OCI-LY7 (cell line): ENCODE measurements around the gene KLK11. TPM values are rescaled to one million over a fixed set of nuclear protein-coding genes. Genes with fewer than 3 reads are reported as not detected.

ENCODE experiments used
- BruUV-seq: library from RNA; stranded (reverse); fragments of 400-500 nt; replicated peaks from 2 replicates; lab custom pipeline; 2021; lab: Mats Ljungman, UMichigan
- CTCF ChIA-PET: fragments of 300-600 bp; sonication (Branson Sonifier 250); formaldehyde crosslinking; loops from one replicate; lab custom pipeline; 2022; ENCODE audit warnings: antibody characterized with exemption; ENCODE audit not compliant: unreplicated experiment; lab: Charles Lee
- POLR2A ChIA-PET: fragments of 300-600 bp; sonication (Branson Sonifier 250); formaldehyde crosslinking; loops from one replicate; lab custom pipeline; 2022; ENCODE audit warnings: antibody characterized with exemption; lab: Charles Lee
- DNase-seq: peaks from one replicate; pipeline ENCODE4 v3.0.0-alpha.2; 2015; ENCODE audit warnings: low spot score
- H2AFZ ChIP-seq: fragments of 200-600 bp; sonication (generic), shearing (Covaris generic); 2 replicates; pipeline ENCODE4 v1.6.1; 2014; ENCODE audit warnings: mild to moderate bottlenecking, antibody characterized with exemption, low read length, moderate library complexity
- H3K27ac ChIP-seq: fragments of 200-600 bp; sonication (generic); 2 replicates; pipeline ENCODE4 v1.5.1; 2014; ENCODE audit warnings: mixed run types, low read depth, mild to moderate bottlenecking, moderate library complexity, low read length, inconsistent platforms; ENCODE audit not compliant: poor library complexity, severe bottlenecking
- H3K36me3 ChIP-seq: fragments of 200-600 bp; sonication (generic); 2 replicates; pipeline ENCODE4 v1.6.1; 2014; ENCODE audit warnings: mild to moderate bottlenecking, antibody characterized with exemption, low read length, moderate library complexity, mixed read lengths; ENCODE audit not compliant: insufficient read depth
- H3K4me1 ChIP-seq: fragments of 200-600 bp; sonication (generic); 2 replicates; pipeline ENCODE4 v1.5.1; 2014; ENCODE audit warnings: mild to moderate bottlenecking, low read length; ENCODE audit not compliant: insufficient read depth, poor library complexity, severe bottlenecking
- H3K4me2 ChIP-seq: fragments of 200-600 bp; sonication (generic); 2 replicates; pipeline ENCODE4 v1.6.1; 2014; ENCODE audit warnings: mild to moderate bottlenecking, low read length
- H3K4me3 ChIP-seq: fragments of 200-600 bp; sonication (generic); 2 replicates; pipeline ENCODE4 v1.5.1; 2014; ENCODE audit warnings: mild to moderate bottlenecking, low read depth, low read length; ENCODE audit not compliant: poor library complexity, severe bottlenecking
- H3K79me2 ChIP-seq: fragments of 200-600 bp; sonication (generic); 2 replicates; pipeline ENCODE4 v1.6.1; 2016; ENCODE audit warnings: low read depth, mild to moderate bottlenecking, low read length, moderate library complexity, mixed read lengths; ENCODE audit not compliant: insufficient read depth
- H3K9me2 ChIP-seq: fragments of 200-600 bp; sonication (generic); 2 replicates; pipeline ENCODE4 v1.6.1; 2016; ENCODE audit warnings: mild to moderate bottlenecking, low read length, mixed read lengths; ENCODE audit not compliant: insufficient read depth
- H3K9me3 ChIP-seq: fragments of 200-600 bp; sonication (generic); 2 replicates; pipeline ENCODE4 v1.6.1; 2014; ENCODE audit warnings: mild to moderate bottlenecking, mixed run types, low read length, mixed read lengths
- H4K20me1 ChIP-seq: fragments of 200-600 bp; sonication (generic); 2 replicates; pipeline ENCODE4 v1.6.1; 2014; ENCODE audit warnings: mild to moderate bottlenecking, antibody characterized with exemption, low read length, moderate library complexity, mixed read lengths; ENCODE audit not compliant: insufficient read depth
- EZH2phosphoT487 ChIP-seq: fragments of 200-600 bp; sonication (generic); IDR thresholded peaks from 2 replicates; pipeline ENCODE4 v1.6.1; 2018; ENCODE audit warnings: low read depth, borderline replicate concordance, mild to moderate bottlenecking, mixed run types, antibody characterized with exemption, low read length, moderate library complexity, mixed read lengths
- intact Hi-C: fragments of 100-400 bp; cut with micrococcal nuclease; formaldehyde crosslinking; loops from one replicate; pipeline ENCODE4 v1.10.0; 2022; ENCODE audit not compliant: unreplicated experiment
- total RNA-seq, 2 experiments: library from RNA; depleted of rRNA in 1 of 2; stranded (reverse); fragments of >200 nt in 1 of 2; shearing (Covaris generic) in 1 of 2; gene quantifications; 2 replicates each; pipeline ENCODE4 v1.2.3, GENCODE V29; 2014 to 2022
- TF ChIP-seq, protein P1 (sequence below): fragments of 200-600 bp; sonication (generic); conservative IDR thresholded peaks from 2 replicates; pipeline ENCODE4 v1.5.1; 2014; ENCODE audit warnings: mild to moderate bottlenecking, antibody characterized with exemption, low read length, moderate library complexity, mixed read lengths

The KLK11 gene
- total RNA-seq, 2 experiments from 2014 or later, result not detected

DNA sequence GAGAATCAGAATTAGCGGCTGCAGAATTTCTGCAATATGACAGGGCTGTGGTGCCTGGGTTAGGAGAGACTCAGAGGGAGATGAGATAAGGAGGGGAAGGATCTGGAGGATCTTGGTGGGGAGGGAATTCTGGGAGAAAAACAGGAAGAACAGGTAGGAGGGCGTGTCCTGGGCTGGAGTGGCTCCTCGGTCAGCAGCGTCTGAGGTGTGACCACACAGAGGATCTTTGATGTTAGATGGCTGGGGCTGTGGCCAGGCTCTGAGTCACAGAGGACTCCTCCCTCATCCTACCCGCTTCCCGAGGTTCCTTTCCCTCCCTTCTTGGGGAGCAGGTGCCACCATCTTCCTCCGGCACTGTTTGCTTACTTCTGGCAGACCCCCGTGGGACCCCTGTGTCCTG lies 50.6 kb downstream of the KLK11 start:
- CTCF ChIA-PET, result no interaction called here
- intact Hi-C loops, result no loop called here
- Histone ChIP-seq H3K36me3 (no peaks in the 10 kb centered on the region), H4K20me1 (no peaks in the 10 kb centered on the region), H2AFZ (no peak overlapping the region), H3K4me1 (no peaks in the 10 kb centered on the region), H3K9me2 (no peaks in the 10 kb centered on the region), H3K4me2 (no peak overlapping the region), H3K27ac (no peak overlapping the region), H3K4me3 (no peak overlapping the region), H3K9me3 (no peaks in the 10 kb centered on the region), H3K79me2 (no peaks in the 10 kb centered on the region)
- DNase-seq, result no peak
- TF ChIP-seq, protein P1, sequence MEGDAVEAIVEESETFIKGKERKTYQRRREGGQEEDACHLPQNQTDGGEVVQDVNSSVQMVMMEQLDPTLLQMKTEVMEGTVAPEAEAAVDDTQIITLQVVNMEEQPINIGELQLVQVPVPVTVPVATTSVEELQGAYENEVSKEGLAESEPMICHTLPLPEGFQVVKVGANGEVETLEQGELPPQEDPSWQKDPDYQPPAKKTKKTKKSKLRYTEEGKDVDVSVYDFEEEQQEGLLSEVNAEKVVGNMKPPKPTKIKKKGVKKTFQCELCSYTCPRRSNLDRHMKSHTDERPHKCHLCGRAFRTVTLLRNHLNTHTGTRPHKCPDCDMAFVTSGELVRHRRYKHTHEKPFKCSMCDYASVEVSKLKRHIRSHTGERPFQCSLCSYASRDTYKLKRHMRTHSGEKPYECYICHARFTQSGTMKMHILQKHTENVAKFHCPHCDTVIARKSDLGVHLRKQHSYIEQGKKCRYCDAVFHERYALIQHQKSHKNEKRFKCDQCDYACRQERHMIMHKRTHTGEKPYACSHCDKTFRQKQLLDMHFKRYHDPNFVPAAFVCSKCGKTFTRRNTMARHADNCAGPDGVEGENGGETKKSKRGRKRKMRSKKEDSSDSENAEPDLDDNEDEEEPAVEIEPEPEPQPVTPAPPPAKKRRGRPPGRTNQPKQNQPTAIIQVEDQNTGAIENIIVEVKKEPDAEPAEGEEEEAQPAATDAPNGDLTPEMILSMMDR, result no peak
- no peak for TF ChIP-seq EZH2phosphoT487
- POLR2A ChIA-PET, result no interaction called here
- no TSS peak for BruUV-seq

DNA sequence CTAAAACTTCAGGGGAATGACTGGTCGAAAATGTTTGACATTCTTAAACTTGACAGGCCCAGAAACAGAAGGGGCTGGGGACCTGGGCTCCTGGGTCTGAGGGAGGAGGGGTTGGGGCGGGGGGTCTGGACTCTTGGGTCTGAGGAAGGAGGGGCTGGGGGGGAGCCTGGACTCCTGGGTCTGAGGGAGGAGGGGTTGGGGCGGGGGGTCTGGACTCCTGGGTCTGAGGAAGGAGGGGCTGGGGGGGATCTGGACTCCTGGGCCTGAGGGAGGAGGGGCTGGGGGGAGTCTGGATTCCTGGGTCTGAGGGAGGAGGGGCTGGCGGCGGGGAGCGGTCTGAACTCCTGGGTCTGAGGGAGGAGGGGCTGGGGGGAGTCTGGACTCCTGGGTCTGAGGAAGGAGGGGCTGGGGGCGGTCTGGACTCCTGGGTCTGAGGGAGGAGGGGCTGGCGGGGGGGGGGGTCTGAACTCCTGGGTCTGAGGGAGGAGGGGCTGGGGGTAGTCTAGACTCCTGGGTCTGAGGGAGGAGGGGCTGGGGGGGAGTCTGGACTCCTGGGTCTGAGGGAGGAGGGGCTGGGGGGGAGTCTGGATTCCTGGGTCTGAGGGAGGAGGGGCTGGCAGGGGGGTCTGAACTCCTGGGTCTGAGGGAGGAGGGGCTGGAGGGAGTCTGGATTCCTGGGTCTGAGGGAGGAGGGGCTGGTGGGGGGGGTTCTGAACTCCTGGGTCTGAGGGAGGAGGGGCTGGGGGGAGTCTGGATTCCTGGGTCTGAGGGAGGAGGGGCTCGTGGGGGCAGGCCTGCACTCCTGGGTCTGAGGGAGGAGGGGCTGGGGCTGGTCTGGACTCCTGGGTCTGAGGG lies 51.5 kb downstream of the KLK11 start:
- no peak overlapping the region for H3K4me2 ChIP-seq
- no peak overlapping the region for H3K4me3 ChIP-seq
- H2AFZ ChIP-seq, result no peak overlapping the region
- H3K79me2 ChIP-seq, result no peaks in the 10 kb centered on the region
- no peaks in the 10 kb centered on the region for H3K36me3 ChIP-seq
- no TSS peak for BruUV-seq
- CTCF ChIA-PET, result interaction anchor here (0.5 kb wide), 1 partner anchor 53 kb away, joined by 3 read pairs; no protein-coding TSS in a partner anchor
- H3K9me3 ChIP-seq, result no peaks in the 10 kb centered on the region
- no peaks in the 10 kb centered on the region for H3K4me1 ChIP-seq
- DNase-seq, result no peak
- H4K20me1 ChIP-seq, result no peaks in the 10 kb centered on the region
- TF ChIP-seq, protein P1, result no peak
- no peak for TF ChIP-seq EZH2phosphoT487
- no peaks in the 10 kb centered on the region for H3K9me2 ChIP-seq
- no peak overlapping the region for H3K27ac ChIP-seq
- POLR2A ChIA-PET, result no interaction called here
- intact Hi-C loops, result no loop called here

DNA sequence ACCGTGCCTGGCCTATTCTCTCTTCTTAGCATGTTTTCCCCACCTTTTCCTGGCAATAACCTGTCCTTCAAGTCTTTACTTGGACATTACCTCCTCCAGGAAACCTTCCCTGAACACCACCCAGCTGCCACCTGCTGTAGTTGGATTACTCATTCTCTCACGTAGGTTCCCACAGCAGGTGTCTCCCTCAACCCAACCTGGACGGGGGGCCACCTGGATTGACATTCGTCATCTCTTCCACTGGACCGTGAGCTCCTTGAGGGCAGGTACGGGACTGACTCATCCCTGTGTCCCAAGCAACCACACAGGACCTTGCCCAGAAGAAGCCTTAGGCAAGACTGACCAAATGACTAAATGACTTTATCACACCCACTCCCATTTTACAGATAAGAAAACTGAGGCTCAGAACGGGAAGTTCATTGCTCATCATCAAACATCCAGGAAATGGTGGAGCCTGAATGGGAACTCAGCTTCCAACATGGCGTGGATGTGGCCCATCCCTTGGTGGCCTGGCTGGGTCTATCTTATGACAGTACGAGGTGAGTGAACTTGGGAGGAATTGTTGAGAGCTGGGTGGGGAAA lies 53.5 kb downstream of the KLK11 start:
- ChIA-PET CTCF (no interaction called here), POLR2A (no interaction called here)
- Histone ChIP-seq H3K36me3 (no peaks in the 10 kb centered on the region), H3K9me3 (no peaks in the 10 kb centered on the region), H3K4me2 (no peak overlapping the region), H4K20me1 (no peaks in the 10 kb centered on the region), H3K27ac (no peak overlapping the region), H3K9me2 (no peaks in the 10 kb centered on the region), H2AFZ (no peak overlapping the region), H3K4me1 (no peaks in the 10 kb centered on the region), H3K4me3 (no peak overlapping the region), H3K79me2 (no peaks in the 10 kb centered on the region)
- no peak for TF ChIP-seq EZH2phosphoT487
- TF ChIP-seq, protein P1, result no peak
- DNase-seq, result no peak
- intact Hi-C loops, result no loop called here
- no TSS peak for BruUV-seq
